Gastrocnemius medialis (tissue), 4 donors: ENCODE data around the gene UTP14C.

ENCODE experiments used
- POLR2A ChIP-seq, 2 donors: fragments of 450-650 bp; IDR thresholded peaks; one replicate each; pipeline ENCODE4 v1.6.1; 2017; ENCODE audit warnings: antibody characterized with exemption in 2 of 2, mild to moderate bottlenecking in 2 of 2, moderate library complexity in 2 of 2
- TF ChIP-seq, protein P1 (sequence below), 5 experiments: fragments of 450-650 bp in 3 of 5; fragments of 200-600 bp in 2 of 5; sonication (generic) in 2 of 5; IDR thresholded peaks in 4 of 5; conservative IDR thresholded peaks in 1 of 5; 1 replicate in 4 of 5; 2 replicates in 1 of 5; pipeline ENCODE4 v1.5.1; 2016 to 2019; ENCODE audit warnings: antibody characterized with exemption in 5 of 5, mild to moderate bottlenecking in 3 of 5, moderate library complexity in 3 of 5

GRCh38 chr13:51993713-51994112 lies 30.8 kb upstream of the UTP14C start:
- TF ChIP-seq, protein P1, sequence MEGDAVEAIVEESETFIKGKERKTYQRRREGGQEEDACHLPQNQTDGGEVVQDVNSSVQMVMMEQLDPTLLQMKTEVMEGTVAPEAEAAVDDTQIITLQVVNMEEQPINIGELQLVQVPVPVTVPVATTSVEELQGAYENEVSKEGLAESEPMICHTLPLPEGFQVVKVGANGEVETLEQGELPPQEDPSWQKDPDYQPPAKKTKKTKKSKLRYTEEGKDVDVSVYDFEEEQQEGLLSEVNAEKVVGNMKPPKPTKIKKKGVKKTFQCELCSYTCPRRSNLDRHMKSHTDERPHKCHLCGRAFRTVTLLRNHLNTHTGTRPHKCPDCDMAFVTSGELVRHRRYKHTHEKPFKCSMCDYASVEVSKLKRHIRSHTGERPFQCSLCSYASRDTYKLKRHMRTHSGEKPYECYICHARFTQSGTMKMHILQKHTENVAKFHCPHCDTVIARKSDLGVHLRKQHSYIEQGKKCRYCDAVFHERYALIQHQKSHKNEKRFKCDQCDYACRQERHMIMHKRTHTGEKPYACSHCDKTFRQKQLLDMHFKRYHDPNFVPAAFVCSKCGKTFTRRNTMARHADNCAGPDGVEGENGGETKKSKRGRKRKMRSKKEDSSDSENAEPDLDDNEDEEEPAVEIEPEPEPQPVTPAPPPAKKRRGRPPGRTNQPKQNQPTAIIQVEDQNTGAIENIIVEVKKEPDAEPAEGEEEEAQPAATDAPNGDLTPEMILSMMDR (IDR thresholded peaks at IDR 0.05 in 4 of 5, conservative IDR thresholded peaks at IDR 0.05 in 1 of 5): no peak
- TF ChIP-seq POLR2A (IDR thresholded peaks at IDR 0.05): no peak
